ENCODE results near the gene CD300LD.

Gene CD300LD

GRCh38 chr17:74543891-74544760, 48.0 kb downstream of the CD300LD start:
- no peak for DNase-seq (ENCODE audit: low read depth)

GRCh38 chr17:74543406-74543805, 48.7 kb downstream of the CD300LD start:
- DNase-seq (ENCODE audit: low read depth) = no peak

- DNase-seq (ENCODE audit: low read depth) = no peak
Observed at GRCh38 chr17:74542727-74543383, 49.2 kb downstream of the CD300LD start.

GRCh38 chr17:74542166-74542565, 49.9 kb downstream of the CD300LD start:
- no peak for DNase-seq (ENCODE audit: low read depth)

GRCh38 chr17:74541176-74542111, 50.6 kb downstream of the CD300LD start:
- DNase-seq (ENCODE audit: low read depth) = no peak

- no peak for DNase-seq (ENCODE audit: low read depth)
Observed at GRCh38 chr17:74539281-74539820, 52.7 kb downstream of the CD300LD start.

- no peak for DNase-seq (ENCODE audit: low read depth)
Observed at GRCh38 chr17:74536890-74537289, 55.2 kb downstream of the CD300LD start.

GRCh38 chr17:74532115-74532514, 60.0 kb downstream of the CD300LD start:
- DNase-seq (ENCODE audit: low read depth) = no peak

- DNase-seq (ENCODE audit: low read depth) = no peak
Observed at GRCh38 chr17:74531231-74531761, 60.8 kb downstream of the CD300LD start, which contains the start of gene CD300LB. CD300LB (minus strand) TSS chr17:74531475; CDS start chr17:74531350, 125 bp downstream.

- no peak for DNase-seq (ENCODE audit: low read depth)
Observed at GRCh38 chr17:74530831-74531150, 61.3 kb downstream of the CD300LD start.

Data from fibroblast of gingiva (primary cell).